SU-DHL-6 (cell line): ENCODE measurements around the gene RPRD1B.

Experiments
- H2AFZ ChIP-seq: fragments of 200-600 bp; sonication (generic); 2 replicates; pipeline ENCODE4 v1.6.1; 2014; ENCODE audit warnings: low read depth, mild to moderate bottlenecking, moderate library complexity, mixed read lengths, antibody characterized with exemption, low read length; ENCODE audit not compliant: severe bottlenecking
- H3F3A ChIP-seq: fragments of 200-600 bp; shearing (Covaris generic); 2 replicates; pipeline ENCODE4 v1.6.0; 2016; ENCODE audit warnings: antibody characterized with exemption, mild to moderate bottlenecking; ENCODE audit not compliant: insufficient read depth
- H3K27ac ChIP-seq: fragments of 200-600 bp; sonication (generic); 2 replicates; pipeline ENCODE4 v1.5.1; 2016; ENCODE audit warnings: low read depth, mild to moderate bottlenecking, low read length, moderate library complexity, mixed read lengths
- H3K27me3 ChIP-seq: fragments of 200-600 bp; sonication (generic), shearing (Covaris generic); 2 replicates; pipeline ENCODE4 v1.6.0; 2014; ENCODE audit warnings: mild to moderate bottlenecking, low read length
- H3K36me3 ChIP-seq: fragments of 200-600 bp; sonication (generic); 2 replicates; pipeline ENCODE4 v1.6.1; 2014; ENCODE audit warnings: mild to moderate bottlenecking, low read length, mixed read lengths
- H3K4me2 ChIP-seq: fragments of 300-600, 200-600 bp; shearing (Covaris generic), sonication (generic); 2 replicates; pipeline ENCODE4 v1.6.0; 2014; ENCODE audit warnings: low read length, low read depth, mild to moderate bottlenecking; ENCODE audit not compliant: poor library complexity, severe bottlenecking
- H3K4me3 ChIP-seq: fragments of 200-600 bp; sonication (generic); 2 replicates; pipeline ENCODE4 v1.5.1; 2014; ENCODE audit warnings: antibody characterized with exemption, low read length, mild to moderate bottlenecking, mixed read lengths; ENCODE audit not compliant: insufficient read depth, poor library complexity, severe bottlenecking
- H3K79me2 ChIP-seq: fragments of 200-600 bp; sonication (generic); 2 replicates; pipeline ENCODE4 v1.6.1; 2014; ENCODE audit warnings: mild to moderate bottlenecking, low read length, moderate library complexity; ENCODE audit not compliant: insufficient read depth
- H3K9ac ChIP-seq: fragments of 200-600 bp; sonication (generic); 2 replicates; pipeline ENCODE4 v1.7.0; 2014; ENCODE audit warnings: mild to moderate bottlenecking, low read length
- H3K9me2 ChIP-seq: fragments of 200-600 bp; sonication (generic); replicated peaks from 2 replicates; pipeline ENCODE4 v1.6.1; 2014; ENCODE audit warnings: low read length; ENCODE audit not compliant: insufficient read depth
- H3K9me3 ChIP-seq: fragments of 200-600 bp; sonication (generic); 2 replicates; pipeline ENCODE4 v1.6.1; 2014; ENCODE audit warnings: low read length, mixed read lengths; ENCODE audit not compliant: insufficient read depth
- H4K20me1 ChIP-seq: fragments of 200-600 bp; sonication (generic); 2 replicates; pipeline ENCODE4 v1.6.1; 2014; ENCODE audit warnings: low read depth, mild to moderate bottlenecking, antibody characterized with exemption, low read length, moderate library complexity, mixed read lengths
- CTCF ChIP-seq: fragments of 200-600 bp; sonication (generic); IDR thresholded peaks from one replicate; pipeline ENCODE4 v1.5.1; 2017; ENCODE audit warnings: antibody characterized with exemption, mild to moderate bottlenecking, low read length, moderate library complexity; ENCODE audit not compliant: insufficient read depth, poor library complexity, severe bottlenecking
- EZH2phosphoT487 ChIP-seq: fragments of 200-600 bp; sonication (generic), shearing (Covaris generic); conservative IDR thresholded peaks from 2 replicates; pipeline ENCODE4 v1.6.1; 2018; ENCODE audit warnings: mild to moderate bottlenecking, antibody characterized with exemption, low read length, moderate library complexity, mixed read lengths

RPRD1B gene

GRCh38 chr20:38110525-38111178 lies 77.1 kb downstream of the RPRD1B start:
- Histone ChIP-seq H3K4me3 (no peak overlapping the region), H3K9me3 (no peaks in the 10 kb centered on the region), H4K20me1 (no peaks in the 10 kb centered on the region), H3K36me3 (no peaks in the 10 kb centered on the region), H3K27me3 (no peaks in the 10 kb centered on the region), H3K79me2 (no peaks in the 10 kb centered on the region), H3K9ac (no peak overlapping the region), H3K27ac (no peak overlapping the region), H3F3A (no peaks in the 10 kb centered on the region), H3K4me2 (no peak overlapping the region), H2AFZ (no peak overlapping the region), H3K9me2 (no peaks in the 10 kb centered on the region)
- TF ChIP-seq CTCF: no peak
- TF ChIP-seq EZH2phosphoT487: no peak

- H3K27ac ChIP-seq: no peak overlapping the region
- H3K9me3 ChIP-seq: no peaks in the 10 kb centered on the region
- no peak for TF ChIP-seq CTCF
- no peak for TF ChIP-seq EZH2phosphoT487
- no peak overlapping the region for H3K4me2 ChIP-seq
- no peaks in the 10 kb centered on the region for H3K9me2 ChIP-seq
- no peak overlapping the region for H2AFZ ChIP-seq
- H3K4me3 ChIP-seq: no peak overlapping the region
- no peak overlapping the region for H3K9ac ChIP-seq
- no peaks in the 10 kb centered on the region for H3K27me3 ChIP-seq
- H3K79me2 ChIP-seq: no peaks in the 10 kb centered on the region
- no peaks in the 10 kb centered on the region for H3K36me3 ChIP-seq
- H4K20me1 ChIP-seq: no peaks in the 10 kb centered on the region
- no peaks in the 10 kb centered on the region for H3F3A ChIP-seq
Measured at GRCh38 chr20:38111366-38112232, 78.1 kb downstream of the RPRD1B start.

GRCh38 chr20:38112261-38112929 lies 78.8 kb downstream of the RPRD1B start:
- no peaks in the 10 kb centered on the region for H3K79me2 ChIP-seq
- H4K20me1 ChIP-seq: no peaks in the 10 kb centered on the region
- H2AFZ ChIP-seq: no peak overlapping the region
- H3K4me2 ChIP-seq: no peak overlapping the region
- no peak overlapping the region for H3K4me3 ChIP-seq
- no peaks in the 10 kb centered on the region for H3K9me2 ChIP-seq
- no peak overlapping the region for H3K27ac ChIP-seq
- H3K27me3 ChIP-seq: no peaks in the 10 kb centered on the region
- TF ChIP-seq CTCF (no peak), EZH2phosphoT487 (no peak)
- H3K36me3 ChIP-seq: no peaks in the 10 kb centered on the region
- H3F3A ChIP-seq: no peaks in the 10 kb centered on the region
- H3K9me3 ChIP-seq: no peaks in the 10 kb centered on the region
- H3K9ac ChIP-seq: no peak overlapping the region
